ENCODE data around the gene HMGN3.

The HMGN3 gene

DNA sequence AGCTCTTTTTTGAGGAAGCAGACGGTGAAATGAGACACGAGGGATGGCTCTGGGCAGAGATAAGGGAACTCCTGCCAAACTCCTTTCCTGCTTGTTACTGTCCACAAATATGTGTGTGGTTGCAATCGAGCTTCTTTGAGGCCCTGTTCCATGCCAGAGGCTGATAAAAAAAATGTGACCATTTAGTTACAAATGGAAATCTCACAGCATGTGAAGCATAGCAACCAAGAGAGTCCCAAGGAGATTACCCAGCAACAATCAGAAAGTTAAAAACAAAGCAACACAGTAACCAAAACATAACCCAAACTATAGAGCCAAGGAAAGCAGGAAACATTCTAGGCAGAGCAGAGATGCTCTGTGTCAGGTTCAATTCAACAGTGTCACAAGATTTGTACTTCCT is 35.4 kb upstream of the HMGN3 start:
- H4K20me1 ChIP-seq (ENCODE audit: low read depth, low read length) = no peaks in the 10 kb centered on the region
- H2AFZ ChIP-seq (ENCODE audit: low read depth, low read length, severe bottlenecking) = no peak overlapping the region
- H3K79me2 ChIP-seq (ENCODE audit: insufficient read depth, low read length) = no peaks in the 10 kb centered on the region
- TF ChIP-seq, protein P1, sequence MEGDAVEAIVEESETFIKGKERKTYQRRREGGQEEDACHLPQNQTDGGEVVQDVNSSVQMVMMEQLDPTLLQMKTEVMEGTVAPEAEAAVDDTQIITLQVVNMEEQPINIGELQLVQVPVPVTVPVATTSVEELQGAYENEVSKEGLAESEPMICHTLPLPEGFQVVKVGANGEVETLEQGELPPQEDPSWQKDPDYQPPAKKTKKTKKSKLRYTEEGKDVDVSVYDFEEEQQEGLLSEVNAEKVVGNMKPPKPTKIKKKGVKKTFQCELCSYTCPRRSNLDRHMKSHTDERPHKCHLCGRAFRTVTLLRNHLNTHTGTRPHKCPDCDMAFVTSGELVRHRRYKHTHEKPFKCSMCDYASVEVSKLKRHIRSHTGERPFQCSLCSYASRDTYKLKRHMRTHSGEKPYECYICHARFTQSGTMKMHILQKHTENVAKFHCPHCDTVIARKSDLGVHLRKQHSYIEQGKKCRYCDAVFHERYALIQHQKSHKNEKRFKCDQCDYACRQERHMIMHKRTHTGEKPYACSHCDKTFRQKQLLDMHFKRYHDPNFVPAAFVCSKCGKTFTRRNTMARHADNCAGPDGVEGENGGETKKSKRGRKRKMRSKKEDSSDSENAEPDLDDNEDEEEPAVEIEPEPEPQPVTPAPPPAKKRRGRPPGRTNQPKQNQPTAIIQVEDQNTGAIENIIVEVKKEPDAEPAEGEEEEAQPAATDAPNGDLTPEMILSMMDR (IDR thresholded peaks at IDR 0.05; ENCODE audit: insufficient read depth, low read length, poor library complexity, severe bottlenecking) = no peak
- TF ChIP-seq EZH2phosphoT487 (conservative IDR thresholded peaks at IDR 0.05; ENCODE audit: low read length) = no peak
- no peaks in the 10 kb centered on the region for H3K36me3 ChIP-seq (ENCODE audit: low read length)
- no peaks in the 10 kb centered on the region for H3K27me3 ChIP-seq (ENCODE audit: low read length)
- H3K9me3 ChIP-seq (ENCODE audit: insufficient read depth, low read length) = no peaks in the 10 kb centered on the region
- no peak overlapping the region for H3K9ac ChIP-seq (ENCODE audit: low read length)
- H3K4me2 ChIP-seq (ENCODE audit: low read depth, low read length, poor library complexity, severe bottlenecking) = no peak overlapping the region
- H3F3A ChIP-seq (ENCODE audit: insufficient read depth) = no peaks in the 10 kb centered on the region
- no peak overlapping the region for H3K27ac ChIP-seq (ENCODE audit: low read depth, low read length)
- H3K9me2 ChIP-seq (replicated peaks; ENCODE audit: insufficient read depth, low read length) = no peaks in the 10 kb centered on the region
- H3K4me3 ChIP-seq (ENCODE audit: insufficient read depth, low read length, poor library complexity, severe bottlenecking) = no peak overlapping the region

DNA sequence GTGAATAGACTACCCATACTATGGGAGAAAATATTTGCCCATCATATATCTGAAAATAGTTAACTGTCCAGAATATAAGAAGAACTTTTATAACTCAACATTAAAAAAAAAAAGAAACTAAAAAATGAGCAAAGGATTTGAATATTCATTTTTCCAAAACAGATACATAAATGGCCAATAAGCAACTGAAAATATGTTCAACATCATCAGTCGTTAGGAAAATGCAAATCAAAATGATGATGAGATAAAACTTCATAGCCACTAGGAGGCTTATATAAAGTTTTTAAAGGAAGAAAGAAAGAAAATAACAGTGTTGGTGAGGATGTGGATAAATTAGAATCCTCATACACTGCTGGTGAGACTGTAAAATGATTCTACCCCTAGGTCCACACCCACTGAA is 32.6 kb upstream of the HMGN3 start:
- no peak for TF ChIP-seq EZH2phosphoT487 (conservative IDR thresholded peaks at IDR 0.05; ENCODE audit: low read length)
- TF ChIP-seq, protein P1 (IDR thresholded peaks at IDR 0.05; ENCODE audit: insufficient read depth, low read length, poor library complexity, severe bottlenecking) = no peak
- no peak overlapping the region for H2AFZ ChIP-seq (ENCODE audit: low read depth, low read length, severe bottlenecking)
- H3K4me3 ChIP-seq (ENCODE audit: insufficient read depth, low read length, poor library complexity, severe bottlenecking) = no peak overlapping the region

GRCh38 chr6:79266051-79266450 is 31.6 kb upstream of the HMGN3 start:
- no peak overlapping the region for H3K4me2 ChIP-seq (ENCODE audit: low read depth, low read length, poor library complexity, severe bottlenecking)
- H3K36me3 ChIP-seq (ENCODE audit: low read length) = no peaks in the 10 kb centered on the region
- no peaks in the 10 kb centered on the region for H3K9me3 ChIP-seq (ENCODE audit: insufficient read depth, low read length)
- no peak overlapping the region for H3K9ac ChIP-seq (ENCODE audit: low read length)
- H3F3A ChIP-seq (ENCODE audit: insufficient read depth) = no peaks in the 10 kb centered on the region
- no peak overlapping the region for H3K27ac ChIP-seq (ENCODE audit: low read depth, low read length)
- H3K79me2 ChIP-seq (ENCODE audit: insufficient read depth, low read length) = no peaks in the 10 kb centered on the region
- H4K20me1 ChIP-seq (ENCODE audit: low read depth, low read length) = no peaks in the 10 kb centered on the region
- TF ChIP-seq, protein P1 (IDR thresholded peaks at IDR 0.05; ENCODE audit: insufficient read depth, low read length, poor library complexity, severe bottlenecking) = no peak
- TF ChIP-seq EZH2phosphoT487 (conservative IDR thresholded peaks at IDR 0.05; ENCODE audit: low read length) = no peak
- no peak overlapping the region for H2AFZ ChIP-seq (ENCODE audit: low read depth, low read length, severe bottlenecking)
- H3K27me3 ChIP-seq (ENCODE audit: low read length) = no peaks in the 10 kb centered on the region
- no peak overlapping the region for H3K4me3 ChIP-seq (ENCODE audit: insufficient read depth, low read length, poor library complexity, severe bottlenecking)
- no peaks in the 10 kb centered on the region for H3K9me2 ChIP-seq (replicated peaks; ENCODE audit: insufficient read depth, low read length)

More for the DNA sequence above, 32.6 kb upstream of the HMGN3 start:
- Histone ChIP-seq H4K20me1 (ENCODE audit: low read depth, low read length) (no peaks in the 10 kb centered on the region), H3F3A (ENCODE audit: insufficient read depth) (no peaks in the 10 kb centered on the region), H3K9me2 (replicated peaks; ENCODE audit: insufficient read depth, low read length) (no peaks in the 10 kb centered on the region), H3K36me3 (ENCODE audit: low read length) (no peaks in the 10 kb centered on the region), H3K79me2 (ENCODE audit: insufficient read depth, low read length) (no peaks in the 10 kb centered on the region), H3K4me2 (ENCODE audit: low read depth, low read length, poor library complexity, severe bottlenecking) (no peak overlapping the region), H3K27me3 (ENCODE audit: low read length) (no peaks in the 10 kb centered on the region), H3K27ac (ENCODE audit: low read depth, low read length) (no peak overlapping the region), H3K9me3 (ENCODE audit: insufficient read depth, low read length) (no peaks in the 10 kb centered on the region), H3K9ac (ENCODE audit: low read length) (no peak overlapping the region)
